Prostate gland (tissue), 2 donors: ENCODE results near the gene MIGA2. TPM values are rescaled to one million over a fixed set of nuclear protein-coding genes. Genes with fewer than 3 reads are reported as not detected.

Experiments used
- DNase-seq: peaks from one replicate; pipeline ENCODE4 v3.0.0-alpha.2; 2019; ENCODE audit warnings: low spot score
- H3K27ac ChIP-seq, 2 donors: fragments of 200-600 bp; sonication (generic); 2 replicates each; pipeline ENCODE4 v1.5.1; 2017 to 2019
- H3K27me3 ChIP-seq: fragments of 200-600 bp; sonication (generic); replicated peaks from 2 replicates; pipeline ENCODE4 v1.5.1; 2019; ENCODE audit not compliant: insufficient read depth
- H3K36me3 ChIP-seq, 2 donors: fragments of 200-600 bp; sonication (generic); 1 replicate in 1 of 2; 2 replicates in 1 of 2; pipeline versions ENCODE4 v1.5.1 to v1.8.1; 2017 to 2019
- H3K4me1 ChIP-seq: fragments of 200-600 bp; sonication (generic); replicated peaks from 2 replicates; pipeline ENCODE4 v1.5.1; 2019
- H3K4me3 ChIP-seq, 2 donors: fragments of 200-600 bp; sonication (generic); 2 replicates each; pipeline ENCODE4 v1.5.1; 2017 to 2019
- H3K9me3 ChIP-seq: fragments of 200-600 bp; sonication (generic); 2 replicates; pipeline ENCODE4 v1.5.1; 2017
- POLR2A ChIP-seq: fragments of 450-650 bp; IDR thresholded peaks from one replicate; pipeline ENCODE4 v1.6.1; 2016; ENCODE audit warnings: antibody characterized with exemption, mild to moderate bottlenecking
- POLR2AphosphoS5 ChIP-seq: sonication (generic); formaldehyde crosslinking; IDR thresholded peaks from one replicate; pipeline ENCODE4 v1.6.1; 2017; ENCODE audit warnings: antibody characterized with exemption
- WGBS: methylation state at CpG from one replicate; pipeline ENCODE4 v1.1.5; 2018; 5-methylcytosine and 5-hydroxymethylcytosine counted together
- intact Hi-C: fragments of 100-400 bp; cut with DNase I; formaldehyde crosslinking; loops from one replicate; pipeline ENCODE4 v1.14.2; 2022
- total RNA-seq, 2 donors: library from RNA; depleted of rRNA; stranded (reverse); fragments of >200 nt; gene quantifications; one replicate each; pipeline ENCODE4 v1.1.0, GENCODE V29; 2016
- TF ChIP-seq, protein P1 (sequence below), 4 experiments: fragments of 200-600 bp in 2 of 4; fragments of 450-650 bp in 2 of 4; sonication (generic) in 2 of 4; IDR thresholded peaks; 1 replicate in 3 of 4; 2 replicates in 1 of 4; pipeline ENCODE4 v1.5.1; 2016 to 2019; ENCODE audit warnings: antibody characterized with exemption in 4 of 4, mild to moderate bottlenecking in 2 of 4, moderate library complexity in 2 of 4

Gene MIGA2
- total RNA-seq, 2 donors from 2014 or later = 54.5 to 56.5 TPM

DNA sequence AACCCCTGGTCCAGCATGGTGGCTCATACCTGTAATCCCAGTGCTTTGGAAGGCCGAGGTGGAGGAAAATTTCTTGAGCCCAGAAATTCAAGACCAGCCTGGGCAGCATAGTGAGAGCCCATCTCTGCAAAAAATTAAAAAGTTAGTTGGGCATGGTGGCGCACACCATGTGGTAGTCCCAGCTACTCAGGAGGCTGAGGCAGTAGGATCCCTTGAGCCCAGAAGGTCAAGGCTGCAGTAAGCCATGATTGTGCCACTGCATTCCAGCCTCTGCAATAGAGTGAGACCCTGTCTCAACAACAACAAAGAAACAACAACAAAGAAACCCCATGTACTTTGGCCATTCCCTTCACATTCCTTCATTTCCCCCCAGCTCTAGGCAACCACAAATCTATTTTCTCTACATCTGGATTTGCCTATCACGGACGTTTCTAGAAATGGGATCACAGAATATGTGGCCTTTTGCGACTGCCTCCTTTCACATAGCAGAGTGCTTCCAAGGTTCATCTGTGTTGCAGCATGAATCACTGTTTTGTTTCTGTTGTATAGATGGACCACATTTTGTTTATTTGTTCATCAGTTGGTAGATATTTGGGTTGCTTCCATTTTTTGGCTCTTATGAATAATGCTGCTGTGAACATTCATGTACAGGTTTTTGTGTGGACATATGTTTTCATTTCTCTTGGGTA, 17.9 kb downstream of the MIGA2 start:
- no peaks in the 10 kb centered on the region for H3K4me1 ChIP-seq
- no peak overlapping the region for H3K4me3 ChIP-seq
- no peak overlapping the region for H3K27ac ChIP-seq
- intact Hi-C loops = no loop called here
- no peak for DNase-seq
- H3K36me3 ChIP-seq = peaks cover 2 to 4% of the 10 kb centered on the region in 2 donors
- H3K27me3 ChIP-seq = no peaks in the 10 kb centered on the region
- 93% methylated on average over 5 of the region's 5 CpGs for WGBS
- H3K9me3 ChIP-seq = no peaks in the 10 kb centered on the region
- no peak for TF ChIP-seq POLR2AphosphoS5
- TF ChIP-seq POLR2A = no peak
- TF ChIP-seq, protein P1, sequence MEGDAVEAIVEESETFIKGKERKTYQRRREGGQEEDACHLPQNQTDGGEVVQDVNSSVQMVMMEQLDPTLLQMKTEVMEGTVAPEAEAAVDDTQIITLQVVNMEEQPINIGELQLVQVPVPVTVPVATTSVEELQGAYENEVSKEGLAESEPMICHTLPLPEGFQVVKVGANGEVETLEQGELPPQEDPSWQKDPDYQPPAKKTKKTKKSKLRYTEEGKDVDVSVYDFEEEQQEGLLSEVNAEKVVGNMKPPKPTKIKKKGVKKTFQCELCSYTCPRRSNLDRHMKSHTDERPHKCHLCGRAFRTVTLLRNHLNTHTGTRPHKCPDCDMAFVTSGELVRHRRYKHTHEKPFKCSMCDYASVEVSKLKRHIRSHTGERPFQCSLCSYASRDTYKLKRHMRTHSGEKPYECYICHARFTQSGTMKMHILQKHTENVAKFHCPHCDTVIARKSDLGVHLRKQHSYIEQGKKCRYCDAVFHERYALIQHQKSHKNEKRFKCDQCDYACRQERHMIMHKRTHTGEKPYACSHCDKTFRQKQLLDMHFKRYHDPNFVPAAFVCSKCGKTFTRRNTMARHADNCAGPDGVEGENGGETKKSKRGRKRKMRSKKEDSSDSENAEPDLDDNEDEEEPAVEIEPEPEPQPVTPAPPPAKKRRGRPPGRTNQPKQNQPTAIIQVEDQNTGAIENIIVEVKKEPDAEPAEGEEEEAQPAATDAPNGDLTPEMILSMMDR (IDR thresholded peaks at IDR 0.05) = no peak

DNA sequence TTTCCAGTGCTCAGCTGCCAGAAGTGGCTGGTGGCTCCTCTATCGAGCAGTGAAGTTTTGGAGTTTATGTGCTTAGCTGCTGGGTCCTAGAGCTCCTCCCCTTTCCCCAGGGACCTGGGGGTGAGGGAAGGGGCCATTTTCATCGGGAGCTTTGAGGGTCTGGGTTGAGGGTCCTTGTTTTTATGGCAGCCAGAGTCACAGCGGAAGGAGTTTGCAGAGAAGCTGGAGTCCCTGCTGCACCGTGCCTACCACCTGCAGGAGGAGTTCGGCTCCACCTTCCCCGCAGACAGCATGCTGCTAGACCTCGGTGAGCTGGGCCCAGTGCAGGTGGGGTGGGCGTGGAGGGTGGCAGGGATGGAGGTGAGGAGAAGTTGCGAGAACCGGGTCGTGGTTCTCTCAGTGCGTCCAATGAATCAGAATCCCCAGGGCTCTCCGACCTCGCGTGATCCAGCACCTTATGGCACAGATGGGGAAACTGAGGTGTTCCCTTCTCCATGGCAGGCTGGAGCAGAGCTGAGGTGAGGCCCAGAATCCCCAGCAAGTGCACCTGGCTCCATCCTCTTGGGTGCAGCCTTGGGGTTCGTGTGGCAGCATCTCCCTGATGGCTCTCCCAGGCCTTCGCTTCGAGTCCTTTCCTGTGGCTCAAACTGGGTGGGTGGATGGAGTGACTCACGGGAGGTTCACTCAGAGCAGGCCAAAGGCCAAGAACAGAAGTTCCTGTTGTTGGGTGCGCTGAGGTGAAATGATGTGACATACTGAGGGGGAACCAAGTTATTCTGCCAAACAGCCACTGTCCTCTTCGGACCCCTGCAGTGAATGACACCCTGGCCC, 22.8 kb downstream of the MIGA2 start:
- 85% methylated on average over 21 of the region's 21 CpGs for WGBS
- TF ChIP-seq POLR2A (no peak), POLR2AphosphoS5 (no peak)
- TF ChIP-seq, protein P1 (IDR thresholded peaks at IDR 0.05) = no peak
- H3K4me1 ChIP-seq = no peaks in the 10 kb centered on the region
- DNase-seq = no peak
- intact Hi-C loops = no loop called here
- H3K4me3 ChIP-seq = no peak overlapping the region
- H3K27ac ChIP-seq = no peak overlapping the region
- H3K36me3 ChIP-seq = peaks cover 0 to 3% of the 10 kb centered on the region in 2 donors
- H3K27me3 ChIP-seq = no peaks in the 10 kb centered on the region
- no peaks in the 10 kb centered on the region for H3K9me3 ChIP-seq

DNA sequence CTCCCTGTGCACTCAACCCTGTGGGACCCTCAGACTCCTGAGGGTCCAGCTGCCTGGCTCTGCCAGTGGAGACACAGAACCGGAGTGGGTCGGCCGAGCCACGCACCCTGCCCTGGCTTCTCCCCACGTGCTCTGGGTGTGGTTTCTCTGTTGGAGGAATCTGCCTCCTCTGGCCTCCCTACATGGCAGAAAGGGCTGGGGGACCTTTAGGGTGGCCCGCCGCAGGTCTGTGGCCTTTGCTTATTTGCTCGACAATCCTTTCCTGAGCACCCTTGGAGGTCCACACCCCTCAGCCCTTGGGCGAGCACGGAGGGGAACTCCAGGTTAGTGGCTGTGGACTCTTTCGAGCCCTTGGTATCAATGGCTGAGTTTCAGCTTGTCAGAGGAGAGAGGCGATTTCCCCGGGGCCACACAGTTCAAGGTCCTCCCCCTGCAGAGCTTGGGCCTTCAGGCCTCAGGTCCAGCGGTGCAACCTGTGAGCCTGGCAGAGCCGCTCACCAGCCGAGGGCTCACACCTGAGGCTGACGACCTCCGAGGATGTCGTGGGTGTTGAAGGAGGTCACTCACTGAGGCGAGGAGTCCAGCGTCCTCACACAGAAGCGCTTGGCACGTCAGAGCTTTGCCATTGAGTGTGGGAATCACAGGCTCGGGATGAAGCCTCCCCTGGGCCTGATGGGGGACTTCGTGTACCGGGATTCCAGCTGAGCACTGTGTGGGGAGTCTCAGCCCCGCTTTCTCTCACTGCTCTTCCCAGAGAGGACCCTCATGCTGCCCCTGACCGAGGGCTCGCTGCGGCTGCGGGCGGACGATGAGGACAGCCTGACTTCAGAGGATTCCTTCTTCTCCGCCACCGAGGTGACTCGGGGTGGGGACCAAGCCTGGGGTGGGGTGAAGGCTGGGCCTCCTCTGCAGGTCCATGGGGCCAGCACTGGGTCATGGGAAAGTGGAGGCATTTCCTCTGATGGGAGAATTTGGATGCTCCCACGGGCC, 23.7 kb downstream of the MIGA2 start:
- no peaks in the 10 kb centered on the region for H3K27me3 ChIP-seq
- no peaks in the 10 kb centered on the region for H3K9me3 ChIP-seq
- 95% methylated on average over 37 of the region's 37 CpGs for WGBS
- no peak overlapping the region for H3K27ac ChIP-seq
- intact Hi-C loops = no loop called here
- TF ChIP-seq, protein P1 (IDR thresholded peaks at IDR 0.05) = no peak
- no peak for TF ChIP-seq POLR2A
- TF ChIP-seq POLR2AphosphoS5 = no peak
- H3K4me3 ChIP-seq = no peak overlapping the region
- no peaks in the 10 kb centered on the region for H3K4me1 ChIP-seq
- H3K36me3 ChIP-seq = peaks cover 0 to 3% of the 10 kb centered on the region in 2 donors
- DNase-seq = no peak

DNA sequence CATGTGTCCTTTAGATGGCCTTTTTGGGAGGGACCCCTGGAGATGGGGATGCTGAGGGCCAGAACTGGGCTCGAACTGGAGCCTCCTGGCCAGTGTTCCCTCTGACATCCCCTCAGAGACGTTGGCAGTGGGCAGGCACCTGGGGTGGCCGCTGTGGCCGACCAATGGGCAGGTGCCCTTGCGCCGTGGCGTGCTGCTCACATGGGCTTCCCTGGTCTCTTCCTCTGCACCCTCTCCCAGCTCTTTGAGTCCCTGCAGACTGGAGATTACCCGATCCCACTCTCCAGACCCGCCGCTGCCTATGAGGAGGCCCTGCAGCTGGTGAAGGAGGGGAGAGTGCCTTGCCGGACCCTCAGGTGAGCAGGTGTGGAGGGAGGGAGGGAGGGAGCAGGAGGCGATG, 24.6 kb downstream of the MIGA2 start:
- Histone ChIP-seq H3K4me1 (no peaks in the 10 kb centered on the region), H3K4me3 (no peak overlapping the region), H3K36me3 (peaks cover 3% of the 10 kb centered on the region in 2 donors), H3K27ac (no peak overlapping the region), H3K9me3 (no peaks in the 10 kb centered on the region), H3K27me3 (no peaks in the 10 kb centered on the region)
- DNase-seq = no peak
- WGBS = 95% methylated on average over 9 of the region's 12 CpGs
- no peak for TF ChIP-seq POLR2AphosphoS5
- TF ChIP-seq POLR2A = no peak
- TF ChIP-seq, protein P1 (IDR thresholded peaks at IDR 0.05) = no peak
- intact Hi-C loops = no loop called here
